HG03175 (cell line): Measurements from ENCODE around the gene PDE8B.

Experiments
- ATAC-seq: cut with Tn5 transposase; IDR thresholded peaks from one replicate; pipeline ENCODE4 v1.9.1; 2021; ENCODE audit warnings: mild to moderate bottlenecking, moderate library complexity; ENCODE audit not compliant: unreplicated experiment

Gene PDE8B

DNA sequence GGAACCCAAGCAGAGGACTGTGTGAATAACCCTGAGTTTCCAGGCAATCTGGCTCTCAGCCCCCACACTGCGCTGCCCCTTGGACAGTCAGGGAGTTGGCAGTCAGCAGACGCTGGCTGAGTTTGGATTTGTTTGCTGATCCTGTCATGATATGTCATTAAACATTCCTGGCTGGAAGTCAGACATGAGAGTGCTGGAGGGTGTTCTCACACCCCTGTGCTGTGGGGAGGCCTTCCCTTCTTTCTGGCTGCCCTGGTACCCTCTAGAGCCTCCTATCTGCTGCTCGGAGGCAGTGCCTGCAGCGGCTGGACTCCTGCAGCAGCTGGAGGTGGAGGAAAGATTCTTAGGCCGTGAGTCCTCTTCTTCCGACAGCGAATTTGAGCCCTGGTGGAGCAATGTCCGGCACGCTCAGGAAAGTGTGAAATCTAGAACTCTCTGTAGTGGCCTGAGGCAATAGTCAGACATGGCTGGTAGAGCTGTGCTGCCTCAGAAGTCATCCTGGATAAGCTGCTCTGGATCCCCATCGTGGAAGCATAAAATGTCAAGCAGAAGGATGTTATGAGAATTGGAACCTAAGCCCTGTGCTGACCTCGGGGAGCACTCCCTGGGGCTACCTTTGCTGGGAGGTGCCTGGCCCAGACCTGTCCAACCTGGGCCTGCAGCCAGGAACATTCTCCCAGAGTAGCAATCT lies 72.0 kb downstream of the PDE8B start:
- ATAC-seq, result no peak

GRCh38 chr5:77285251-77285841 lies 74.9 kb downstream of the PDE8B start:
- ATAC-seq, result no peak

DNA sequence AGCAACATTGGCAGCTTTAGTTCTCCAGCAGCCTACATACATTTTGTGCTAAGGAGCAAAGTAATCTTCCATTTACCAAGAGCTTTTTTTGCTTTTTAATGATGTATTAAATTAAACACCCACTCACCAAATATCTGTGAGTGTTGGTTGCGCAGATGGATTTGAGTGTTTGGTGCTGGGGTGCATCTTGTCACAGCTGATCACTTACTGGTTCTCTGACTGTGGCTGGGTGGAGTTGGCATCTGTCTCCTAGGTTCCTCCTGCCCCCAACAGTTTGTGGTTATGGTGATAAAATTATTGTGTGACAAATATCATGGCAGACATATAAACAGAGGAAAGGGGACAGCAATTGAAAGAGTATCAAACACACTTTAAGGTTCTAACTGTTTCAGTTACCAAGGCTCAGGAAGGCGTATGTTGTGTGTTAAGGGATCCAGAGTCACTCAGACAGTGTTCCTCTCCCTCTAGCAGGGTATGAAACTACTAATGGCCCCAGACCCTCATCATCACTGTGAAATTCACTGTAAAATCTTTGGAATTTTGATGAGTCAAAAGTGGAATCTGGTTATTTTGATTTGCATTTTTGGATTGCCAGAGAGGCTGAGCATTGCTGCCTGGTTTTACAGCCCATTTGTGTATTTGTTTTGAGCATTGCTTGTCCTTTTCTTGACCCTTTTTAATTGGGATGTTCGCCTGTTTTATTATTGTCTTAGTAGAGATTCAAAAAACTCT lies 81.7 kb downstream of the PDE8B start:
- no peak for ATAC-seq

DNA sequence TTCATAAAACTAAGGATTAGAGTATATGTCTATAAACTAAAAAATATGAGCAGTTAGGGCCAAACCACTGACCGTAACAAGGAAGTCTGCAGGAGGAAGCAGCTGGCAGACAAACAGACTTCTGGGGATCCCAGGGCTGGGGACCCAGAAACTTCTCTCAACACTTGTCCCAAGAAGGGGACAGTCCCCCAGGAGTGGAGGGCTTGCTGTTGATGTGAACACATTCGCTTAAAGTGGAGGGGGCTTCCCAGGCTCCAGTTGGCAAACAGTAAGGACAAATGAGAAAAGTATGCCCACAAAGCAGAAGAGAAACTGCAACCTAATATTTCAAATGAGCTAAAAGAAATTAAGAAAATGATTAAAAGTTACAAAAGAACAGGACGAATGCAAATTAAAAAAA lies 83.7 kb downstream of the PDE8B start:
- no peak for ATAC-seq

- ATAC-seq, result no peak
Measured at GRCh38 chr5:77295863-77296378, 85.4 kb downstream of the PDE8B start.

DNA sequence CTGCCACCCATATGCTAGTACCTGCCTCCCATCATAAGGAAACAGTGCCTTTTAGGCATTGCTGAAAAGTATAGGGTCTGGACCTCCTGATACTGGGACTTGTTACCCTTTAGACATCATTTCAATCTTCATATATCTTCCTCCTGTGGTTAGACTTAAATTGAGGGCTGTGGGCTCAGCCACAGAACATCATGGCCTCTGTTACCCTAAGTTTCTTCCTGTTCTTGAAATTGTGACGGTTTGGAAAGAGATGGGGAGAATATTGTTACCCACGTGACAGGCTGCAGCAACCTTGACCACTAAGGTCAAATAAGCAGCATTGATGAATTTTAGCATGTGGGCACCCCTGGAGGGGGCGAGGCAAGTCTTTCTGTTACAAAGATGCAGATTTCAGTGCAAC lies 87.7 kb downstream of the PDE8B start:
- ATAC-seq, result no peak

GRCh38 chr5:77300451-77300850 lies 90.0 kb downstream of the PDE8B start:
- ATAC-seq, result no peak

DNA sequence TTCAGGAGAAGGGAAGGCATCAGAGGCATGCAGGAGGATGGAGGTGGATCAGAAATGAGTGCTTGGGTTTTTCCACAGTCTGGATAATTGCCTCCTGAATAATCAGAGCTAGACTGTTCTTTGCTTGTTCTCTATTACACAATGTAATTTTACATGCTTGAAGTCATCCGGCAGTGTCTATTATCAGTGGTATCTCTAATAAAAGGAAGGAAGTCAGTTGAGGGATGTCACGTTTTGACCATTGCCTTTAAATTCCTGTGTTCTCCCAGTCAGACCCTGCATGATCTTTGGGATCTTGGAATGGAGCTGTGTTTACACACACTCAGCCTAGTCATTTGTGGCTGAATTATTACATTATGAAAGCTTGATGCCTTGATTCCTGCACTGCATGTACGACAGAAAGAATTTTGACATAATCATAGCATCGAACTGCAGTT lies 91.0 kb downstream of the PDE8B start:
- no peak for ATAC-seq

DNA sequence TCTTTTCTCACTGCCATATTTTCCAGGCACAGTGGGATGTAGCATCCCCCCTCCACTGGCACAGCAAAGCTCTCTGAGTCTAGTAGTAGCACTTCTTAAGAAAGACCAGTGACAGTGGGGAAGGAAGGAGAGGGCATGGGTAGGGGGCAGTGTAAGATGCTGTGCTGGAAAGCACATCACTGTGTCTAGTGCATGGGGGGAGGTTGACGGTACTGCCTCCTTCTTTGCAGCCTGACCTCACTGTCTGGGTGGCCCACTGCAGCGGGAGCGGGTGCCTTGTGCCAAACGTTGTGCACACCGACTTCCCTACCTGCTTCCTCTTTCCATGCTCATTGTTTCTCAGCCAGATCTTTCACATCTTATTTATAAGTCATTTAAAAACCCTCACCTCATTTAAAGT lies 91.8 kb downstream of the PDE8B start:
- ATAC-seq, result no peak

DNA sequence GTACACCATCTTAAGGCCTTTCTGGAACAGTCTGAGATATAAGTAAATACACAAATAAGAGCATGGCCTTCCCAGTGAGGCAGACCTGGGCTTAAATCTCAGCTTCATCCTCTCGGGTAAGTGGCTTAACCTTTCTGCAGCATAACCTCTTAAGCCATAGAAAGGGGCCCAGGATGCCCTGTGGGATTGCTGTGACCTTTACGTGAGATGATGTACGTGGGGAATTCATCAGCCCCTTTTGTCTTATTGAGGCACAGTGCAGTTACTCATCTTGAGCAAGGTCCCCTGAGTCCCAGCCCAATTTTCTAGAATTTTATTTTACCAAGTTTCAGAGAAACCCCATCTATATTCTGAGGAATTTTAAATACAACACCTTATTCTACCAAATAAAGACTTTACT lies 92.2 kb downstream of the PDE8B start:
- no peak for ATAC-seq

DNA sequence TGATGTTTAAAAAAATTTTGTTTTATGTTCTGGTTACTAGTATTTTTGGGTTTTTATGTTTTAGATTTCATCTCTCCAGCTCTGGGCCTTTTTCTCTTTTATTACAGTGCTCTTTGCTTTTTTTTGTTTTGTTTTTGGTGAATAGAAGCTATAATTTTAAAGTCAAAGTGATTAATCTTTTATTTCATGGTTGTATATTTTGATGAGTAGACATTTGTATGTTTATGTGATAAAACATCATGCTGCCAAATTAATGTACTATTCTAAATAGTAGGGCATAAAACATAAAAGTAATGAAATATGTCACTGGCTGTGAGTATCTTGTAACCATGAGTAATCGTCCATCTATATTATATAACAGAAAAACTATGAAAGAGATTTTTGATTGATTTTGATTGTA lies 93.9 kb downstream of the PDE8B start:
- ATAC-seq, result no peak

DNA sequence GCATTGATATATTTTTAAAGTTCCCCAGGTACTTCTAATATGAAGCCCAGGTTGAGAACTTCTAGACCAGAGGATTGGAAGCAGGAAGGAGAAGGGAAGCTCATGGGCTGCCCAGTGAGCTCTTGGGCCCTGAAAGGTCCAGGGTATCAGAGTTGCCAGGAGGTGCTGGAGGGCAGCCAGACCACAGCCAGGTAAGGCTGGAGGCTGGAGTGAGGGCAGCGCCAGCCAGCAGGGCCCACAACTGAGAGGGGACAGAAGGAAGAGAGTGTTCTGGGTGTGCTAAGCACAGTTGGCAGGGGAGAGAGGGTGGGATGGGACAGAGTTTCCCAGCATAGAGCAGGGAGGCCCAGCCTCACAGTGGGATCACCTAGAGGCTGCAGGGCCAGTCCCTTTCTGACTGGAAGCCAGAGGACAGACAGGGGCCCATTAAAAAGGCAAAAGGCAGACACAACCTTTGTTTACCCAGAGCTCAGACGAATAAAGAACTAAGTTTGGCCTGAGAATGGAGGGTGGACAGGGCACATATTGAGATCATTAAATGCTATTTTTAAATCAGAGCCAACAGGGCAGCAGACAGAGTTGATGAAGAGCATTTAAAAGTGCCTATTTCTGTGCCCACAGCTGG lies 94.9 kb downstream of the PDE8B start:
- ATAC-seq, result no peak

- ATAC-seq, result no peak
Measured at GRCh38 chr5:77305956-77306355, 95.5 kb downstream of the PDE8B start.

DNA sequence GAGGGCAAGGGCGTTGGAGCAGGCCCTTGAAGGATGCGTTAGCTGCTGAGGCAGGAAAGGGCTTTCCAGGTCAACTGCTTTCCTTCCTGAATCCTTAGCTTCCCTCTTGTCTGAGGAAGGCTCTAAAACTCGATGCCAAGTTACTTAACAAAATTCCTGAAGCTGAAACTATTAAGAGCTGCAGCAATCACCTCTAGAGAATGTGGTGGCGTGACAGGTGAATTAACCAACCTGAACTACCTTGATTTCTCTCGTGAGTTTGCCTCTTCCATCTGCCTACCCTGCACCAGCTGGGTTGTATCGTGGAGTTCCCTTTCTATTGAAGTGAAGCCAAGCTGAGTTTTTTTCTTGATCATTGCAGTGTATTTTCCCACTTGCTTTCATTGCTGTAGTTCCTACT lies 96.1 kb downstream of the PDE8B start:
- ATAC-seq, result no peak

GRCh38 chr5:77308154-77308960 lies 97.9 kb downstream of the PDE8B start:
- ATAC-seq, result no peak

DNA sequence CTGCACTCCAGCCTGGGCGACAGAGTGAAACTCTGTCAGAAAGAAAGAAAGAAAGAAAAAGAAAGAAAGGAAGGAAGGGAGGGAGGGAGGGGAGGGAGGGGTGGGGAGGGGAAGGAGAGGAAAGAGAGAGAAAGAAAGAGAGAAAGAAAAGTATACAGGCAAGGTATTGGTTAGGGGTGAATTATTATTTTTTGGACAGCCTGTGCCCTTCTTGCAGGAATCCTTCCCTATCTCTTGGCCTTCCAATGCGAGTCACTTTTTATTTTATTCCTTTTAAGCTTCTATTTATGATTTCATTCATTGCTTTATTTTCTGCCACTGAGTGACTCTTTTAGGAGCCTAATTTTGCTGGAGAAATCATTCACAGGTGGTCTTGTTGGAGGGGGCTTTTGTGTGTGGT lies 98.7 kb downstream of the PDE8B start:
- no peak for ATAC-seq

DNA sequence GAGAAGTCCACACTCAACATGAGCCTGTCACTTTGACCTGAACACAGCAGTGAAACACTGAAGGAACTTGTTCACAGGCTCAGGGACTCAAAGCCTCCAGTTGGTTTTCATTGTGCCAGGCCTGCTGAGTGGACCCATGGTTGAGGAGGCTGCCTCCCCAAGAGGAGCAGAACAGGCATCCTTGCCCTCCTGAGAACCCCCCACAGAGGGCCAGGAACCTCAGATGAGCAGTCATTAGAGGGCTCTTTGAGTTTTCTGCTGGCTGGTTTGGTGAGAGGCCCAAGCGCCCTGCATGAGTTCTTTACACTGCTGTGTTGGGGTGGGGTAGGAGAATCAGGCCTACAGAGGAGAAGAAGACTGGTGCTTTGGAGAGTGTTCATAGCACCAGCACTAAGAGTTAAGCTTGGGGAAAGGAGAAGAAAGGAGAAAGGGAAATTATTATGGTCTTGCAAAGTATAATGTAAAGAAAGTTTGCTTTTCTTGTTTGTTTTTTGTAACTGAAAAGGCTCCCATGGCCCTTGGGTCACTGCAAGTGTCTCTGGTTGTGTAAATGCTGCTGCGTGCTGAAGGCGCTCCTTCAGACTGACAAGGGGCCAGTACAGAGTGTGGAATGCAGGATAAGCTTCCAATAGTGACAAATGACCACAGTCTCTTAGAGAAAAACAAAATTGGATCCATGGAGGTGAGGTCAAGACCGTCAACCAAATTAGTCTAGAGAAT lies 100.2 kb downstream of the PDE8B start:
- no peak for ATAC-seq

GRCh38 chr5:77311214-77311571 lies 100.7 kb downstream of the PDE8B start:
- ATAC-seq, result no peak

GRCh38 chr5:77312413-77312812 lies 101.9 kb downstream of the PDE8B start:
- ATAC-seq, result no peak
